ENCODE measurements around the gene NEURL4. TPM values are rescaled to one million over a fixed set of nuclear protein-coding genes. Genes with fewer than 3 reads are reported as not detected.
"Not testable (repeated sequence)": the region's sequence is repeated elsewhere in the genome, so short reads cannot be mapped to it uniquely, and the experiment has no call there.

The NEURL4 gene
- total RNA-seq, 1 experiment from 2014 or later: 18.7 TPM

GRCh38 chr17:7335765-7336164 is 6.6 kb upstream of the NEURL4 start:
- DNase-seq; H3K27ac ChIP-seq; H3K9me3 ChIP-seq (replicated peaks); H3K27me3 ChIP-seq; H3K36me3 ChIP-seq; H3K4me3 ChIP-seq; H3K4me1 ChIP-seq: not testable (repeated sequence)

DNA sequence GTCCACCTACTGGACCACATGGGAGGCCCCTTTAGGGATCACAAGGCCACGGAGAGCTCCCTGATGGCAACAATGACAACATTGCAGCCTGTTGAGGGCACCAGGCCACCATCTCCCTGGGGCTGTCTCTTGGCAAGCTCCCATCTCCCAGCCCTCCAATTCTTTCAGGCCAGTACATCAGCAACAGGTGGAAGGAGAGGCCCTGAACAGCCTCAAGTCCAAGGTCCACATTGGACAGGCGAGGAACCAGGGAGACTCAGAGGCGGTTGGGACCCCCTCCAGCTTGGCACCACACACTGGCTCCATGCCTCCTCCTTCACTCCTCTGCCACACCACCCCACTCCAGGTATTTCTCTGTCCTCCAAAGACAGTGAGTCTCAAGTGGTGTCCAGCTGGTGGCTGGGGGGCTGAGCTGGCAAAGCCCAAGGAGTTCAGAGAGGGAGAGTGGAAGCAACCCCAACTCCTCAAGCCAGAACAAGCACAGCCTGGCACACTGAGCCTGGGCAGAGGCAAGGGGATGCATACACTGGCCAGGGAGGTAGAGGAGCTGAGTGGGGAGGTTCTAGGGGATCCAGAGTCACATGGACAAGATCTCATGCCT is 5.9 kb upstream of the NEURL4 start:
- Histone ChIP-seq H3K4me3 (no peak overlapping the region), H3K27me3 (no peaks in the 10 kb centered on the region), H3K4me1 (peaks cover 2% of the 10 kb centered on the region; the same call in 1 of the 2 replicates), H3K36me3 (no peaks in the 10 kb centered on the region), H3K27ac (no peak overlapping the region), H3K9me3 (replicated peaks) (no peaks in the 10 kb centered on the region)
- DNase-seq: no peak

DNA sequence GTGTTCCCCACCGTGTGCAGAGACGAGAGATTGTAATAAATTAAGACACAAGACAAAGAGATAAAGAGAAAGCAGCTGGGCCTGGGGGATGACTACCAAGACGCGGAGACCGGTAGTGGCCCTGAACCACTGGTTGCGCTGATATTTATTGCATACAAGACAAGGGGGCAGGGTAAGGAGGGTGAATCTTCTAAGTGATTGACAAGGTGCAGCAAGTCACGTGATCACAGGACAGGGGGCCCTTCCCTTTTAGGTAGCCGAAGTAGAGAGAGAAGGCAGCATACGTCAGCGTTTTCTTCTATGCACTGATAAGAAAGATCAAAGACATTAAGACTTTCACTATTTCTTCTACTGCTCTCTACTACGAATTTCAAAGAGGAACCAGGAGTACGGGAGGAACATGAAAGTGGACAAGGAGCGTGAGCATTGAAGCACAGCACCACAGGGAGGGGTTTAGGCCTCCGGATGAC is 3.5 kb upstream of the NEURL4 start:
- not testable (repeated sequence) for H3K9me3 ChIP-seq (replicated peaks); DNase-seq; H3K36me3 ChIP-seq; H3K4me3 ChIP-seq; H3K27me3 ChIP-seq; H3K4me1 ChIP-seq; H3K27ac ChIP-seq

DNA sequence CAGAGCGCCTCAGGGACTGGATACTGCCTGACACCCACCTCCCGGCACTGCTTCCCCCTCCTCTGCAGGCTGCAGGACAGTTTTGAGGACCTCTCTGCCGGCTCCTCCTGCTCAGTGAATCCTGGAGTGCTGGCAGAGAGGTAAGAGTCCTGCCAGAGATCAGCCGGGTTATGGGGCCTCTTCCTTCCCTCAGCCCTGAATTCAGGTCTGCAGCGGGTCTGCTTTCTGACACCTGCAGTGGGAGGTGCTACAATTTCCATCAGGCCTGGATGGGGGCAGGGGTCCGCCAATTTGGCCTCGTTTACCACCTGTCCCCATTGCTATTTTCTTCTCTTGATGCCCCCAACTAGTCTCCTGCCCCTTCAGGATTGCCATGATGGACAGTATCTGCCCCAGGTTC is 3.0 kb upstream of the NEURL4 start:
- Histone ChIP-seq H3K4me3 (no peak overlapping the region), H3K27ac (no peak overlapping the region), H3K9me3 (replicated peaks) (no peaks in the 10 kb centered on the region), H3K36me3 (no peaks in the 10 kb centered on the region), H3K4me1 (peaks cover 2% of the 10 kb centered on the region; the same call in 1 of the 2 replicates), H3K27me3 (no peaks in the 10 kb centered on the region)
- no peak for DNase-seq

DNA sequence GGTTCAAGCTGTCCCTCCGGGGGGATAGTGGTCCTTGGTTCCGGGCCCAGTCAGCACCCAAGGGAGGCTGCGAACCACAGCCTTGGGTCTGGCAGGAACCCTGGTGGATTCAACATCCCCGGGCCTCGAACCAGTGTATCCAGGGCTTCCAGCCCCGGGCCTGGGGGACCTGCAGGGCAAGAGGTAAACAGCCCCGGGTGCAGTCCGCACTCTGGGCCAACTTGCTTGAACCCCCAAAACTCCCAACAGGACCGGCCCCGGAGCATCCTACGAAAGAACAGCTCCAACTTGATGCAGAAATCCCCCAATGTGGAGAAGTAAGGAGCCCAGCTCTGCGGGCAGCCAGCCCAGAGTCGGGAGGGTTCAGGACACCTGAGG is 1.5 kb upstream of the NEURL4 start:
- Histone ChIP-seq H3K4me3 (peak overlapping the region; percentile 69), H3K9me3 (replicated peaks) (no peaks in the 10 kb centered on the region), H3K27ac (peak overlapping the region; percentile 55), H3K36me3 (no peaks in the 10 kb centered on the region), H3K27me3 (no peaks in the 10 kb centered on the region), H3K4me1 (peaks cover 2% of the 10 kb centered on the region; the same call in 1 of the 2 replicates)
- DNase-seq: no peak

DNA sequence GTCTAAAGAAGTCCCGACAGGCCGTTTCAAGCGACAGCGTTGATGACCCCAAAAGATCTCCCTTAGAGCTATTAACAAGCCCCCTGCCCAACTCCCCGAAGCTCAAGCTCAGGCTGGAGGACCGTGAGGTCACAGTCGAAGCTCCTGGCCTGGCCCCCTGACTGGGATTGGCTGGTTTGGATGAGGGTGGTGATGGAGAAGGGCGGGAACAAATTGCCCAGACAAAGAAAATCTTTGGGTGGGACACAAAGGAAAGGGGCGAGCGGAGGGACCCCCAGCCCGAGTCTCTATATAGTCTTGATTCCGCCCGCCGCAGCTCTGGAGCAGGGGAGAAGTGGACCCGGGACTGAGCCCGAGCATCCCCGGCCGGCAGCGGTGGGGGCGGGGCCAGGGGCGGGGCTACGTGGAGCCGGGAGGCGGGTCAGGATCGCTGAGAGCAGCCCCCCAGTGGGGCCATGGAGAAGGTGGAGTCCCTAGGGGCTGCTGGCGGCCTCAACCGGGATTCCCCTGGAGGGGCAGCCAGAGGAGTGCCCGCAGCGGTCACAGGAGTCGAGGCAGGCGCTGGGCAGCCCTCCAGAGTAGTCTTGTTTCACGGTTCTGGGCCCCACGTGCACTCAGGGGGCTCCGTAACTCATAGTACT is 982 bp upstream of the NEURL4 start:
- Histone ChIP-seq H3K27me3 (no peaks in the 10 kb centered on the region), H3K36me3 (no peaks in the 10 kb centered on the region), H3K27ac (peak overlapping the region; percentile 55), H3K4me3 (peak overlapping the region; percentile 69), H3K9me3 (replicated peaks) (no peaks in the 10 kb centered on the region), H3K4me1 (peaks cover 2% of the 10 kb centered on the region; the same call in 1 of the 2 replicates)
- peak; percentile 84 for DNase-seq

DNA sequence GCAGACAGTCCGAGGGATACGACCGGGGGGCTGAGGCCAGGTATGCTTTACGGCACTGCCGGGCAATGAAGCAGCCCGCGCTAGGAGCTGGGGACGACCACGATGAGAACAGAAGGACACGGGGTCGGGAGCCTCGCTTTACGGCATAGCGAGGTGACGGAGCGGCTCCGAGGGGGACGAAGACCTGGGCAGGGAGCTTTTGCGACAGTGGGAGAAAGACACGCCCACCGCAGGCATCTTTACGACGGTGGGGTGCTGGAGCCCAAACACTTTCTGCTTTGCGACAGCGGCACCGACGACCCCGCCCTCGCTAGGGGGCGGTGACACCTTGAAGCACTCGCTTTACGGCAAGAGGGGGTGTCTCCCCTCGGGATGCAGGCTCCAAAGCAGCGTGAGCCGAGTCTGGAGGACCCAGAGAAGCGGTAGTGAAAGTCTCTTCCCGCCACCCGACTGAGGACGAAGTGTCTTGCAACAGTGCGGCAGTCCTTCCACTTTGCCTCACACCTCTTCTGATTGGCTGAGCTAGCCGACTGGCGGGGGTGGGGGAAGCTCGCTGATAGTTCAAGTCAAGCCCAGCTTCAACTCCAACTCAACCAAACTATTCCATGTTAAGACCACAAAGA is 350 bp upstream of the NEURL4 start:
- Histone ChIP-seq H3K4me3 (peak overlapping the region; percentile 69), H3K4me1 (peaks cover 2% of the 10 kb centered on the region; the same call in 1 of the 2 replicates), H3K36me3 (no peaks in the 10 kb centered on the region), H3K9me3 (replicated peaks) (no peaks in the 10 kb centered on the region), H3K27me3 (no peaks in the 10 kb centered on the region), H3K27ac (peak overlapping the region; percentile 55)
- peak; percentile 95 to 97 for DNase-seq

- H3K4me1 ChIP-seq: peaks cover 2% of the 10 kb centered on the region; the same call in 1 of the 2 replicates
- no peak for DNase-seq
- no peak overlapping the region for H3K27ac ChIP-seq
- H3K9me3 ChIP-seq (replicated peaks): no peaks in the 10 kb centered on the region
- no peaks in the 10 kb centered on the region for H3K27me3 ChIP-seq
- peak overlapping the region; percentile 69; the same call in 1 of the 2 replicates for H3K4me3 ChIP-seq
- H3K36me3 ChIP-seq: no peaks in the 10 kb centered on the region
Observed at GRCh38 chr17:7328009-7328408, 1.1 kb downstream of the NEURL4 start.

GRCh38 chr17:7327501-7327900 is 1.6 kb downstream of the NEURL4 start:
- Histone ChIP-seq H3K4me3 (no peak overlapping the region), H3K27me3 (no peaks in the 10 kb centered on the region), H3K9me3 (replicated peaks) (no peaks in the 10 kb centered on the region), H3K4me1 (peaks cover 2% of the 10 kb centered on the region; the same call in 1 of the 2 replicates), H3K27ac (no peak overlapping the region), H3K36me3 (no peaks in the 10 kb centered on the region)
- DNase-seq: no peak

DNA sequence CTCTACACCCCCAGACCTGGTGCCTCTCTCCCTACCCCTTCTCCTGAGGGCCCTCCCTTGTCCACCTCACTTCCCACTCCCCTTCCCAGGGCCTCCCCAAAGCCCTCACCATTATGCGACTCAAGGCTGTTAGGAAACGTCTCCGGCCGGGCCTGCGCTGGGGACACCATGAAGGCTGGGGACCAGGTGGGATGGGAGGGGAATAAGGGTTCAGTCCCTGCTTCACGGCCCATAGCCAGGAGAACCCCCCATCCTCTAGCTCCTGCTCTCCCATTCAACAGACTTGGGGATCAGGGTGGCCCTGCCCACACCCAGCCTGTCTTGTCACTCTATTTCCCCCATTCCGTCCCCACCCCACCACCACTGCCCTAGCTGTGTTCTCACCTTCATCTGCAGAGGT is 2.1 kb downstream of the NEURL4 start:
- H3K4me1 ChIP-seq: peaks cover 2% of the 10 kb centered on the region; the same call in 1 of the 2 replicates
- H3K4me3 ChIP-seq: no peak overlapping the region
- no peak for DNase-seq
- no peaks in the 10 kb centered on the region for H3K9me3 ChIP-seq (replicated peaks)
- no peaks in the 10 kb centered on the region for H3K27me3 ChIP-seq
- H3K36me3 ChIP-seq: no peaks in the 10 kb centered on the region
- H3K27ac ChIP-seq: no peak overlapping the region

GRCh38 chr17:7326186-7326585 is 2.9 kb downstream of the NEURL4 start:
- DNase-seq: no peak
- no peaks in the 10 kb centered on the region for H3K27me3 ChIP-seq
- H3K27ac ChIP-seq: no peak overlapping the region
- peaks cover 2% of the 10 kb centered on the region; the same call in 1 of the 2 replicates for H3K4me1 ChIP-seq
- no peak overlapping the region for H3K4me3 ChIP-seq
- no peaks in the 10 kb centered on the region for H3K9me3 ChIP-seq (replicated peaks)
- H3K36me3 ChIP-seq: no peaks in the 10 kb centered on the region

- no peak for DNase-seq
- Histone ChIP-seq H3K27ac (no peak overlapping the region), H3K9me3 (replicated peaks) (no peaks in the 10 kb centered on the region), H3K4me1 (no peaks in the 10 kb centered on the region), H3K4me3 (no peak overlapping the region), H3K36me3 (no peaks in the 10 kb centered on the region), H3K27me3 (no peaks in the 10 kb centered on the region)
Observed at GRCh38 chr17:7325031-7325528, 4.1 kb downstream of the NEURL4 start.

DNA sequence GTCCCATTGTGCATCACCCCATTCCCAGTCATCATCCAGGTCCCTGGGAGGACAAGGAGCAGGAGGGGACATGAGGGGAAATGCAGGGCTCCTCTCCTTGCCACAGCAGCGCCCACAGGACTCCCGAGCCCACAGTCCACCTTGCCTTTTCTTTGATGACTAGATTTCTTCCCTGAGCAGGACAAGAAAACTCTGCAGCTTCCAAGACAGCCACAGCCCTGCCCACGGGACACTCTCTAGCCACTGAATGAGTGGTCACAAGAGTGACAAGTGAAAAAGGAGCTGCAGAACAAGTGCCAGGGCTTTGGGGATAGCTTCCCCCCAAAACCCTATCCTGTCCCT is 4.7 kb downstream of the NEURL4 start:
- Histone ChIP-seq H3K27me3 (no peaks in the 10 kb centered on the region), H3K36me3 (no peaks in the 10 kb centered on the region), H3K27ac (no peak overlapping the region), H3K9me3 (replicated peaks) (no peaks in the 10 kb centered on the region), H3K4me3 (no peak overlapping the region), H3K4me1 (no peaks in the 10 kb centered on the region)
- DNase-seq: no peak

- H3K4me3 ChIP-seq: no peak overlapping the region
- H3K36me3 ChIP-seq: no peaks in the 10 kb centered on the region
- no peak overlapping the region for H3K27ac ChIP-seq
- DNase-seq: no peak
- no peaks in the 10 kb centered on the region for H3K27me3 ChIP-seq
- no peaks in the 10 kb centered on the region for H3K4me1 ChIP-seq
- no peaks in the 10 kb centered on the region for H3K9me3 ChIP-seq (replicated peaks)
Observed at GRCh38 chr17:7323731-7324437, 5.3 kb downstream of the NEURL4 start.

All from SJCRH30 (cell line).